GM12878 (cell line): Measurements from ENCODE around the gene POU2F3. TPM values are rescaled to one million over a fixed set of nuclear protein-coding genes. Genes with fewer than 3 reads are reported as not detected.

ENCODE experiments used
- ATAC-seq: fragments of 200-7000 bp; cut with Tn5 transposase; 3 replicates; pipeline ENCODE4 v1.9.1; 2020; ENCODE audit warnings: mild to moderate bottlenecking, moderate library complexity
- BruUV-seq: library from RNA; stranded (reverse); fragments of 400-500 nt; replicated peaks from 2 replicates; lab custom pipeline; 2021; lab: Mats Ljungman, UMichigan
- CTCF ChIA-PET: fragments of 300-600 bp; sonication (Branson Sonifier 250); formaldehyde crosslinking; extraction: SDS; loops from one replicate; lab custom pipeline; 2021; ENCODE audit warnings: inconsistent platforms; lab: Yijun Ruan, JAX
- POLR2A ChIA-PET: fragments of 350-600 bp; formaldehyde crosslinking; extraction: SDS; loops from one replicate; lab custom pipeline; 2021; ENCODE audit warnings: inconsistent platforms; lab: Charles Lee
- RAD21 ChIA-PET: fragments of 300-600 bp; sonication (Branson Sonifier 250); formaldehyde crosslinking; loops from one replicate; lab custom pipeline; 2023; ENCODE audit warnings: antibody characterized with exemption; ENCODE audit not compliant: unreplicated experiment; lab: Charles Lee
- SMC1A ChIA-PET: fragments of 300-600 bp; sonication (Branson Sonifier 250); formaldehyde crosslinking; loops from one replicate; lab custom pipeline; 2023; ENCODE audit not compliant: unreplicated experiment, uncharacterized antibody; lab: Charles Lee
- DNase-seq: peaks from one replicate; pipeline ENCODE4 v3.0.0-alpha.2; 2011; ENCODE audit warnings: low read depth, low spot score
- FAIRE-seq: peaks from 3 replicates; lab custom pipeline; 2011; peaks lifted over from hg19 to GRCh38; lab: Jason Lieb, UNC
- H2AFZ ChIP-seq: 2 replicates; pipeline ENCODE4 v1.6.0; 2011; ENCODE audit warnings: low read depth, low read length, control low read depth; ENCODE audit not compliant: control insufficient read depth
- H3K27ac ChIP-seq: 2 replicates; pipeline ENCODE4 v1.5.1; 2011; ENCODE audit warnings: control low read depth; ENCODE audit not compliant: control insufficient read depth, insufficient read depth
- H3K27me3 ChIP-seq, 2 experiments: replicated peaks in 1 of 2; 2 replicates each; pipeline versions ENCODE4 v1.6.0 to v1.6.1; 2011; ENCODE audit warnings: low read length in 1 of 2; ENCODE audit not compliant: control insufficient read depth in 2 of 2, insufficient read depth in 2 of 2
- H3K36me3 ChIP-seq, 2 experiments: 2 replicates each; pipeline ENCODE4 v1.5.1; 2011; ENCODE audit warnings: low read length in 1 of 2; ENCODE audit not compliant: control insufficient read depth in 2 of 2, insufficient read depth in 2 of 2
- H3K4me1 ChIP-seq: 2 replicates; pipeline ENCODE4 v1.6.1; 2011; ENCODE audit warnings: mild to moderate bottlenecking, low read length, moderate library complexity, mixed read lengths; ENCODE audit not compliant: control insufficient read depth, insufficient read depth
- H3K4me2 ChIP-seq: 2 replicates; pipeline ENCODE4 v1.6.0; 2011; ENCODE audit warnings: control low read depth; ENCODE audit not compliant: control insufficient read depth, insufficient read depth
- H3K4me3 ChIP-seq: fragments of 200-600 bp; sonication (generic); 2 replicates; pipeline ENCODE4 v1.5.1; 2016
- H3K79me2 ChIP-seq: 2 replicates; pipeline ENCODE4 v1.6.0; 2011; ENCODE audit warnings: low read length; ENCODE audit not compliant: control insufficient read depth, insufficient read depth
- H3K9ac ChIP-seq: 2 replicates; pipeline ENCODE4 v1.8.0; 2011; ENCODE audit warnings: low read length, control low read depth, mixed read lengths; ENCODE audit not compliant: control insufficient read depth, insufficient read depth
- H3K9me3 ChIP-seq: replicated peaks from 3 replicates; pipeline ENCODE4 v1.5.1; 2011; ENCODE audit warnings: mild to moderate bottlenecking, low read length; ENCODE audit not compliant: control insufficient read depth, insufficient read depth
- H4K20me1 ChIP-seq: 2 replicates; pipeline ENCODE4 v1.6.0; 2011; ENCODE audit not compliant: control insufficient read depth, insufficient read depth
- BCL11A ChIP-seq: IDR thresholded peaks from 2 replicates; pipeline ENCODE4 v1.6.1; 2011; ENCODE audit warnings: low read depth, low read length
- CHD2 ChIP-seq: IDR thresholded peaks from 2 replicates; pipeline ENCODE4 v1.6.1; 2011; ENCODE audit warnings: low read depth, low read length, improper control_type of control experiment, borderline replicate concordance
- DPF2 ChIP-seq: fragments of 450-650 bp; IDR thresholded peaks from 2 replicates; pipeline ENCODE4 v1.6.1; 2017; ENCODE audit warnings: mild to moderate bottlenecking
- KDM1A ChIP-seq: fragments of 200-600 bp; sonication (generic); IDR thresholded peaks from 2 replicates; pipeline ENCODE4 v1.6.1; 2016; ENCODE audit warnings: borderline replicate concordance
- KLF5 ChIP-seq: fragments of 450-650 bp; IDR thresholded peaks from 2 replicates; pipeline ENCODE4 v1.6.1; 2014; ENCODE audit warnings: mild to moderate bottlenecking; ENCODE audit not compliant: partially characterized antibody
- MTA3 ChIP-seq: IDR thresholded peaks from 2 replicates; pipeline ENCODE4 v1.6.1; 2012; ENCODE audit warnings: low read length, inconsistent platforms, borderline replicate concordance
- MYB ChIP-seq: fragments of 150-350 bp; IDR thresholded peaks from 2 replicates; pipeline ENCODE4 v1.6.1; 2014; ENCODE audit warnings: mild to moderate bottlenecking, low read depth, low read length, borderline replicate concordance
- NFXL1 ChIP-seq: fragments of 450-650 bp; IDR thresholded peaks from 2 replicates; pipeline ENCODE4 v1.6.1; 2017; ENCODE audit warnings: antibody characterized with exemption, mild to moderate bottlenecking, borderline replicate concordance
- SRF ChIP-seq, 2 experiments: IDR thresholded peaks; 2 replicates each; pipeline ENCODE4 v1.6.1; 2011; ENCODE audit warnings: low read depth in 2 of 2, low read length in 2 of 2, mild to moderate bottlenecking in 1 of 2, moderate library complexity in 1 of 2
- TAF1 ChIP-seq: IDR thresholded peaks from 2 replicates; pipeline ENCODE4 v1.6.1; 2011; ENCODE audit warnings: mild to moderate bottlenecking, low read depth, low read length, borderline replicate concordance
- WGBS: methylation state at CpG from one replicate; pipeline ENCODE4 v1.1.6; 2016; ENCODE audit warnings: low lambda C conversion rate; ENCODE audit not compliant: insufficient replicate concordance, insufficient coverage; ENCODE audit errors: missing lambda C conversion rate; 5-methylcytosine and 5-hydroxymethylcytosine counted together
- in situ Hi-C: fragments of 300-500 bp; cut with MboI; formaldehyde crosslinking; loops from 9 replicates; pipeline ENCODE4 v1.14.3; 2018; ENCODE audit warnings: mixed read lengths
- intact Hi-C: fragments of 100-400 bp; cut with micrococcal nuclease; formaldehyde crosslinking; loops from one replicate; pipeline ENCODE4 v1.14.2; 2022; ENCODE audit not compliant: unreplicated experiment
- polyA plus RNA-seq, 11 experiments: library from polyadenylated mRNA; depleted of rRNA in 4 of 11; unstranded in 6 of 11; stranded (reverse) in 5 of 11; fragments of >200 nt; fragmentation: Nextera tagmentation in 4 of 11; fragmentation: Illumina TruSeq in 1 of 11; extraction: Ambion mirVana in 4 of 11; extraction: Trizol in 1 of 11; gene quantifications; 1 replicate in 1 of 11; 2 replicates in 10 of 11; pipeline versions ENCODE4 v1.2.1 to v1.2.3, GENCODE V29; 2011 to 2016; ENCODE audit warnings: inconsistent platforms in 2 of 11, missing spikeins in 2 of 11, low read depth in 1 of 11
- total RNA-seq, 4 experiments: library from RNA; depleted of rRNA in 3 of 4; stranded (reverse); fragments of >200 nt in 3 of 4; fragmentation: Illumina TruSeq in 1 of 4; extraction: Trizol in 1 of 4; gene quantifications; 2 replicates each; pipeline versions ENCODE4 v1.2.1 to v1.2.3, GENCODE V29; 2013 to 2021
- TF ChIP-seq, protein P1 (sequence below): fragments of 450-650 bp; formaldehyde crosslinking; IDR thresholded peaks from 2 replicates; pipeline ENCODE4 v1.4.0; 2020; ENCODE audit warnings: mild to moderate bottlenecking, moderate library complexity
- TF ChIP-seq, protein P2 (sequence below): fragments of 450-650 bp; IDR thresholded peaks from 2 replicates; pipeline ENCODE4 v1.6.1; 2017; ENCODE audit warnings: antibody characterized with exemption, mild to moderate bottlenecking, moderate library complexity
- TF ChIP-seq, protein P3 (sequence below): fragments of 450-650 bp; IDR thresholded peaks from 2 replicates; pipeline ENCODE4 v1.6.1; 2014; ENCODE audit warnings: mild to moderate bottlenecking

Gene POU2F3
- total and polyA plus RNA-seq, 10 of the 15 experiments (the other 5 are each of a cell fraction or from before 2014, with no cell fraction given), result 0.09 to 4.4 (median 0.33) TPM

- TF ChIP-seq, protein P1, sequence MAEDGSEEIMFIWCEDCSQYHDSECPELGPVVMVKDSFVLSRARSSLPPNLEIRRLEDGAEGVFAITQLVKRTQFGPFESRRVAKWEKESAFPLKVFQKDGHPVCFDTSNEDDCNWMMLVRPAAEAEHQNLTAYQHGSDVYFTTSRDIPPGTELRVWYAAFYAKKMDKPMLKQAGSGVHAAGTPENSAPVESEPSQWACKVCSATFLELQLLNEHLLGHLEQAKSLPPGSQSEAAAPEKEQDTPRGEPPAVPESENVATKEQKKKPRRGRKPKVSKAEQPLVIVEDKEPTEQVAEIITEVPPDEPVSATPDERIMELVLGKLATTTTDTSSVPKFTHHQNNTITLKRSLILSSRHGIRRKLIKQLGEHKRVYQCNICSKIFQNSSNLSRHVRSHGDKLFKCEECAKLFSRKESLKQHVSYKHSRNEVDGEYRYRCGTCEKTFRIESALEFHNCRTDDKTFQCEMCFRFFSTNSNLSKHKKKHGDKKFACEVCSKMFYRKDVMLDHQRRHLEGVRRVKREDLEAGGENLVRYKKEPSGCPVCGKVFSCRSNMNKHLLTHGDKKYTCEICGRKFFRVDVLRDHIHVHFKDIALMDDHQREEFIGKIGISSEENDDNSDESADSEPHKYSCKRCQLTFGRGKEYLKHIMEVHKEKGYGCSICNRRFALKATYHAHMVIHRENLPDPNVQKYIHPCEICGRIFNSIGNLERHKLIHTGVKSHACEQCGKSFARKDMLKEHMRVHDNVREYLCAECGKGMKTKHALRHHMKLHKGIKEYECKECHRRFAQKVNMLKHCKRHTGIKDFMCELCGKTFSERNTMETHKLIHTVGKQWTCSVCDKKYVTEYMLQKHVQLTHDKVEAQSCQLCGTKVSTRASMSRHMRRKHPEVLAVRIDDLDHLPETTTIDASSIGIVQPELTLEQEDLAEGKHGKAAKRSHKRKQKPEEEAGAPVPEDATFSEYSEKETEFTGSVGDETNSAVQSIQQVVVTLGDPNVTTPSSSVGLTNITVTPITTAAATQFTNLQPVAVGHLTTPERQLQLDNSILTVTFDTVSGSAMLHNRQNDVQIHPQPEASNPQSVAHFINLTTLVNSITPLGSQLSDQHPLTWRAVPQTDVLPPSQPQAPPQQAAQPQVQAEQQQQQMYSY (CRISPR knock-in tag), result no peak
- TF ChIP-seq SRF (IDR thresholded peaks at IDR 0.05; ENCODE audit: low read depth in 2 of 2, low read length in 2 of 2), result no peak
- no peak for TF ChIP-seq KLF5
- TF ChIP-seq BCL11A, result no peak
- TF ChIP-seq, all 136 proteins: peak for 0
Measured at GRCh38 chr11:120208001-120208441, 31.9 kb upstream of the POU2F3 start (continued).

- Histone ChIP-seq H3K4me1 (peaks cover 11% of the 10 kb centered on the region), H3K9me3 (no peaks in the 10 kb centered on the region), H3K9ac (no peak overlapping the region), H3K36me3 (no peaks in the 10 kb centered on the region), H4K20me1 (no peaks in the 10 kb centered on the region), H3K79me2 (no peaks in the 10 kb centered on the region), H3K4me3 (no peak overlapping the region), H3K27me3 (peaks cover 0 to 1% of the 10 kb centered on the region in 2 experiments; a peak in 2 of 4 replicates), H3K4me2 (no peak overlapping the region), H3K27ac (no peak overlapping the region), H2AFZ (no peak overlapping the region)
- ATAC-seq (no peak), FAIRE-seq (no peak), DNase-seq (no peak)
- CTCF ChIA-PET, result interaction anchor here (0.6 to 1.2 kb wide), 2 partner anchors 16 to 93 kb away, joined by 3 to 4 read pairs; no protein-coding TSS in a partner anchor
- SMC1A ChIA-PET, result no interaction called here
- POLR2A ChIA-PET, result no interaction called here
- in situ Hi-C loops, result no loop called here
- TF ChIP-seq TAF1, result no peak
- TF ChIP-seq MTA3, result no peak
- TF ChIP-seq DPF2, result no peak
- TF ChIP-seq KDM1A, result no peak
- no peak for TF ChIP-seq MYB
- no peak for TF ChIP-seq KLF5
- TF ChIP-seq CHD2, result no peak
- TF ChIP-seq, protein P2, sequence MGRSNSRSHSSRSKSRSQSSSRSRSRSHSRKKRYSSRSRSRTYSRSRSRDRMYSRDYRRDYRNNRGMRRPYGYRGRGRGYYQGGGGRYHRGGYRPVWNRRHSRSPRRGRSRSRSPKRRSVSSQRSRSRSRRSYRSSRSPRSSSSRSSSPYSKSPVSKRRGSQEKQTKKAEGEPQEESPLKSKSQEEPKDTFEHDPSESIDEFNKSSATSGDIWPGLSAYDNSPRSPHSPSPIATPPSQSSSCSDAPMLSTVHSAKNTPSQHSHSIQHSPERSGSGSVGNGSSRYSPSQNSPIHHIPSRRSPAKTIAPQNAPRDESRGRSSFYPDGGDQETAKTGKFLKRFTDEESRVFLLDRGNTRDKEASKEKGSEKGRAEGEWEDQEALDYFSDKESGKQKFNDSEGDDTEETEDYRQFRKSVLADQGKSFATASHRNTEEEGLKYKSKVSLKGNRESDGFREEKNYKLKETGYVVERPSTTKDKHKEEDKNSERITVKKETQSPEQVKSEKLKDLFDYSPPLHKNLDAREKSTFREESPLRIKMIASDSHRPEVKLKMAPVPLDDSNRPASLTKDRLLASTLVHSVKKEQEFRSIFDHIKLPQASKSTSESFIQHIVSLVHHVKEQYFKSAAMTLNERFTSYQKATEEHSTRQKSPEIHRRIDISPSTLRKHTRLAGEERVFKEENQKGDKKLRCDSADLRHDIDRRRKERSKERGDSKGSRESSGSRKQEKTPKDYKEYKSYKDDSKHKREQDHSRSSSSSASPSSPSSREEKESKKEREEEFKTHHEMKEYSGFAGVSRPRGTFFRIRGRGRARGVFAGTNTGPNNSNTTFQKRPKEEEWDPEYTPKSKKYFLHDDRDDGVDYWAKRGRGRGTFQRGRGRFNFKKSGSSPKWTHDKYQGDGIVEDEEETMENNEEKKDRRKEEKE, result no peak
- TF ChIP-seq NFXL1, result no peak
- TF ChIP-seq, protein P3, sequence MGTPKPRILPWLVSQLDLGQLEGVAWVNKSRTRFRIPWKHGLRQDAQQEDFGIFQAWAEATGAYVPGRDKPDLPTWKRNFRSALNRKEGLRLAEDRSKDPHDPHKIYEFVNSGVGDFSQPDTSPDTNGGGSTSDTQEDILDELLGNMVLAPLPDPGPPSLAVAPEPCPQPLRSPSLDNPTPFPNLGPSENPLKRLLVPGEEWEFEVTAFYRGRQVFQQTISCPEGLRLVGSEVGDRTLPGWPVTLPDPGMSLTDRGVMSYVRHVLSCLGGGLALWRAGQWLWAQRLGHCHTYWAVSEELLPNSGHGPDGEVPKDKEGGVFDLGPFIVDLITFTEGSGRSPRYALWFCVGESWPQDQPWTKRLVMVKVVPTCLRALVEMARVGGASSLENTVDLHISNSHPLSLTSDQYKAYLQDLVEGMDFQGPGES, result no peak
- intact Hi-C loops, result no loop called here
- RAD21 ChIA-PET, result interaction anchor here (0.8 kb wide), 1 partner anchor 94 kb away, joined by 3 read pairs; no protein-coding TSS in a partner anchor
- BruUV-seq, result no TSS peak
- 27% methylated on average over 5 of the region's 6 CpGs for WGBS
Measured at GRCh38 chr11:120208777-120209176, 31.2 kb upstream of the POU2F3 start.
